LNCaP clone FGC (cell line): ENCODE measurements around the gene DPH3.

ENCODE experiments used
- DNase-seq: peaks from one replicate; pipeline ENCODE4 v3.0.0-alpha.2; 2011; ENCODE audit warnings: low read depth
- H3K4me3 ChIP-seq: 2 replicates; pipeline ENCODE4 v1.5.1; 2011; ENCODE audit warnings: mild to moderate bottlenecking, low read depth, low read length, control low read depth
- CTCF ChIP-seq: IDR thresholded peaks from 2 replicates; pipeline ENCODE4 v1.5.1; 2012; ENCODE audit warnings: mild to moderate bottlenecking; ENCODE audit not compliant: control insufficient read depth, insufficient read depth; ENCODE audit errors: extremely low read depth

The DPH3 gene

GRCh38 chr3:16243706-16244490 lies 20.8 kb downstream of the DPH3 start:
- TF ChIP-seq CTCF, result no peak
- no peak for DNase-seq
- no peak overlapping the region for H3K4me3 ChIP-seq

GRCh38 chr3:16242177-16242576 lies 22.6 kb downstream of the DPH3 start:
- H3K4me3 ChIP-seq, result no peak overlapping the region
- no peak for DNase-seq
- no peak for TF ChIP-seq CTCF

- H3K4me3 ChIP-seq, result no peak overlapping the region
- DNase-seq, result no peak
- TF ChIP-seq CTCF, result no peak
These were observed 23.5 kb downstream of the DPH3 start for GRCh38 chr3:16241225-16241624.

- no peak for DNase-seq
- TF ChIP-seq CTCF, result no peak
- H3K4me3 ChIP-seq, result no peak overlapping the region
These were observed 24.3 kb downstream of the DPH3 start for GRCh38 chr3:16240229-16241023.

GRCh38 chr3:16239780-16240179 lies 25.0 kb downstream of the DPH3 start:
- no peak overlapping the region for H3K4me3 ChIP-seq
- TF ChIP-seq CTCF, result no peak
- DNase-seq, result no peak

GRCh38 chr3:16239086-16239770 lies 25.5 kb downstream of the DPH3 start:
- TF ChIP-seq CTCF, result no peak
- peak; percentile 60 for DNase-seq
- no peak overlapping the region for H3K4me3 ChIP-seq
